ENCODE measurements around the gene VWA5B2. TPM values are rescaled to one million over a fixed set of nuclear protein-coding genes. Genes with fewer than 3 reads are reported as not detected.

The VWA5B2 gene
- total and polyA plus RNA-seq, 7 donors = 0.23 to 1.0 (median 0.60) TPM; not detected in 2

DNA sequence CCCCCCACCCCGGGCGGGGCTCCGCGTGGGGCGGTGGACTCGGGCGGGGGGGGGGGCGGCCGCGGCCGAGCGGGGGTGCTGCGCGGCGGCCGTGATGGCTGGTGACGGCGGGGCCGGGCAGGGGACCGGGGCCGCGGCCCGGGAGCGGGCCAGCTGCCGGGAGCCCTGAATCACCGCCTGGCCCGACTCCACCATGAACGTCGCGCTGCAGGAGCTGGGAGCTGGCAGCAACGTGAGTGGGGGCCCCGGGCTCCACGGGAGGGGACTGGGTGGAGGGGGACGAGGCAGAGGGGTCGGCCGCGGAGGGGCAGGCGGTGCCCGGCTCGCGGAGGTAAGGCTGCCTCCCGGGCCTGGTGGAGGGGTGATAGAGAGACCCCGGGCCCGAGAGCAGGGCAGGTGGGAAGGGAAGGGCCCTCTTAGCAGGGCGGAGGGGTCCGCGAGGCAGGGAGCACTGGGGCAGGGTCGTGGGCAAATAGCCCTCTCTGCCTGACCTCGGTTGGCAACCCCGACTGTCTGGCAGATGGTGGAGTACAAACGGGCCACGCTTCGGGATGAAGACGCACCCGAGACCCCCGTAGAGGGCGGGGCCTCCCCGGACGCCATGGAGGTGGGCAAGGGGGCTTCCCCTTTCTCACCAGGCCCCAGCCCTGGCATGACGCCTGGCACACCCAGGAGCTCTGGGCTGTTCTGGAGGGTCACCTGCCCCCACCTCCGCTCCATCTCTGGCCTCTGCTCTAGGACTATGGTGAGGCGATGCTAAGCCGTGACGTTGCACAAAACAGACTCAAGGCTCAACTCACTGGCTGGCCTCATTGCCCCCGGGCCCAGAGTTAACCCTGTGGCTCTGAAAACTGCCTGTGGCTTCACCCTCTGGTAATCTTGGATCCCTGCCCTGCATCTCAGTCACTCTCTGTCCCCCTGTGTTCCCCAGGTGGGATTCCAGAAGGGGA, 46.9 kb downstream of the VWA5B2 start, which contains the start of gene ECE2:
Gene ECE2, plus strand, starts transcription at position 62 of the 950 bp plus-strand sequence. Its CDS starts 132 bp downstream, at position 194.
- Histone ChIP-seq H3K27ac (no peak within 1 kb of the TSS), H3K27me3 (peaks cover 14 to 43% (median 26%) of the 10 kb centered on the region in 3 donors)

DNA sequence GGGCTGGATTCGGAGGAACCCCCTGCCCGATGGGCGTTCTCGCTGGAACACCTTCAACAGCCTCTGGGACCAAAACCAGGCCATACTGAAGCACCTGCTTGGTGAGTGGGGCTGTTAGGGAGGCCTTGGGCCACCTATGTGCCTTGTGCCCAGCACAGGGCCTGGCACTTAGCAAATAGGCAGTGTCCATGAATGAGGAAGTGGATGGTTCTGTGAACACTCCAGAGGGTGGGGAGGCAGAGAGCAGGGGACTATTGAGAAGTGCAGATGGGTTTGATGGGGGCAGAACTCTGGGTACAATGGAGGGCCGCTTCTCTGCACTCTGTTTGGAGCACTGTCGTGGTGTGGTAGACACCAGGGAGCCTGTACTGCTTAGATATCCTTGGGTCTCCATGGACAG, 48.0 kb downstream of the VWA5B2 start:
- 91 to 94% methylated on average over 6 of the region's 6 CpGs for WGBS, 2 donors
- Histone ChIP-seq H3K4me3 (no peak overlapping the region), H3K27ac (no peak overlapping the region), H3K27me3 (peaks cover 14 to 43% (median 26%) of the 10 kb centered on the region in 3 donors), H3K4me1 (peaks cover 0 to 5% (median 3%) of the 10 kb centered on the region in 4 donors), H3K36me3 (no peaks in the 10 kb centered on the region), H3K9me3 (no peaks in the 10 kb centered on the region)
- no peak for DNase-seq
- TF ChIP-seq, protein P1, sequence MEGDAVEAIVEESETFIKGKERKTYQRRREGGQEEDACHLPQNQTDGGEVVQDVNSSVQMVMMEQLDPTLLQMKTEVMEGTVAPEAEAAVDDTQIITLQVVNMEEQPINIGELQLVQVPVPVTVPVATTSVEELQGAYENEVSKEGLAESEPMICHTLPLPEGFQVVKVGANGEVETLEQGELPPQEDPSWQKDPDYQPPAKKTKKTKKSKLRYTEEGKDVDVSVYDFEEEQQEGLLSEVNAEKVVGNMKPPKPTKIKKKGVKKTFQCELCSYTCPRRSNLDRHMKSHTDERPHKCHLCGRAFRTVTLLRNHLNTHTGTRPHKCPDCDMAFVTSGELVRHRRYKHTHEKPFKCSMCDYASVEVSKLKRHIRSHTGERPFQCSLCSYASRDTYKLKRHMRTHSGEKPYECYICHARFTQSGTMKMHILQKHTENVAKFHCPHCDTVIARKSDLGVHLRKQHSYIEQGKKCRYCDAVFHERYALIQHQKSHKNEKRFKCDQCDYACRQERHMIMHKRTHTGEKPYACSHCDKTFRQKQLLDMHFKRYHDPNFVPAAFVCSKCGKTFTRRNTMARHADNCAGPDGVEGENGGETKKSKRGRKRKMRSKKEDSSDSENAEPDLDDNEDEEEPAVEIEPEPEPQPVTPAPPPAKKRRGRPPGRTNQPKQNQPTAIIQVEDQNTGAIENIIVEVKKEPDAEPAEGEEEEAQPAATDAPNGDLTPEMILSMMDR (IDR thresholded peaks at IDR 0.05) = no peak
- TF ChIP-seq POLR2A (IDR thresholded peaks at IDR 0.05) (no peak), POLR2AphosphoS5 (IDR thresholded peaks at IDR 0.05) (no peak)
- intact Hi-C loops (cut with DNase I) = no loop called here

More for the DNA sequence above, 46.9 kb downstream of the VWA5B2 start, which contains the start of gene ECE2:
- 17% methylated on average over 65 of the region's 65 CpGs for WGBS, 2 donors
- H3K36me3 ChIP-seq = no peaks in the 10 kb centered on the region
- no peaks in the 10 kb centered on the region for H3K9me3 ChIP-seq
- peak within 1 kb of the TSS in 1 of 4 donors; percentile 15 for H3K4me3 ChIP-seq
- TF ChIP-seq, protein P1 (IDR thresholded peaks at IDR 0.05) = no peak
- TF ChIP-seq POLR2AphosphoS5 (IDR thresholded peaks at IDR 0.05) (no peak), EP300 (IDR thresholded peaks at IDR 0.05) (no peak)
- intact Hi-C loops (cut with DNase I) = no loop called here
- H3K4me1 ChIP-seq = peaks cover 0 to 5% (median 3%) of the 10 kb centered on the region in 4 donors
- DNase-seq = no peak

- DNase-seq = no peak
- no peaks in the 10 kb centered on the region for H3K36me3 ChIP-seq
- 77 to 85% methylated on average over 4 of the region's 4 CpGs for WGBS, 2 donors
- H3K27me3 ChIP-seq = peaks cover 0 to 6% (median 0%) of the 10 kb centered on the region in 3 donors
- no peaks in the 10 kb centered on the region for H3K9me3 ChIP-seq
- intact Hi-C loops (cut with DNase I) = no loop called here
- no peaks in the 10 kb centered on the region for H3K4me1 ChIP-seq
- no peak for TF ChIP-seq POLR2A (IDR thresholded peaks at IDR 0.05)
- no peak for TF ChIP-seq EP300 (IDR thresholded peaks at IDR 0.05)
- H3K27ac ChIP-seq = no peak overlapping the region
- H3K4me3 ChIP-seq = no peak overlapping the region
Observed at GRCh38 chr3:184282941-184283340, 53.6 kb downstream of the VWA5B2 start.

DNA sequence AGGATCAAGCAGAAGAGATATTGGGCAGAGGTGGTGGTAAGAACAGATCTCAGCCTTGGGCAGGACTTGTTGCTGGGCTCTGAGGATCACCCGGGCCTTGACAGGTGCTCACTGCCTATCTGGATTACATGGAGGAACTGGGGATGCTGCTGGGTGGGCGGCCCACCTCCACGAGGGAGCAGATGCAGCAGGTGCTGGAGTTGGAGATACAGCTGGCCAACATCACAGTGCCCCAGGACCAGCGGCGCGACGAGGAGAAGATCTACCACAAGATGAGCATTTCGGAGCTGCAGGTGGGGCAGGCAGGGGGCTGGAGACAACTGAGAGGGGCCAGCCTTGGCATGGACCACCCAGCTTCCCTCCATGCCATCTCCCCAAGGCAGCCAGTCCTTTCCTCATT, 54.3 kb downstream of the VWA5B2 start:
- TF ChIP-seq, protein P1 (IDR thresholded peaks at IDR 0.05) = no peak
- TF ChIP-seq POLR2A (IDR thresholded peaks at IDR 0.05) (no peak), EP300 (IDR thresholded peaks at IDR 0.05) (no peak), POLR2AphosphoS5 (IDR thresholded peaks at IDR 0.05) (no peak)
- 89 to 93% methylated on average over 8 of the region's 8 CpGs for WGBS, 2 donors
- no peak for DNase-seq

GRCh38 chr3:184284696-184285095, 55.3 kb downstream of the VWA5B2 start:
- H3K4me1 ChIP-seq = no peaks in the 10 kb centered on the region
- no peak overlapping the region for H3K4me3 ChIP-seq
- H3K9me3 ChIP-seq = no peaks in the 10 kb centered on the region
- H3K27ac ChIP-seq = no peak overlapping the region
- TF ChIP-seq POLR2AphosphoS5 (IDR thresholded peaks at IDR 0.05) = no peak
- TF ChIP-seq POLR2A (IDR thresholded peaks at IDR 0.05) = no peak
- no peak for TF ChIP-seq EP300 (IDR thresholded peaks at IDR 0.05)
- TF ChIP-seq, protein P1 (IDR thresholded peaks at IDR 0.05) = no peak
- no peaks in the 10 kb centered on the region for H3K36me3 ChIP-seq
- peaks cover 0 to 19% (median 0%) of the 10 kb centered on the region in 3 donors for H3K27me3 ChIP-seq
- 16 to 31% methylated on average over 4 of the region's 4 CpGs for WGBS, 2 donors
- no peak for DNase-seq
- intact Hi-C loops (cut with DNase I) = no loop called here

More for the DNA sequence above, 54.3 kb downstream of the VWA5B2 start:
- Histone ChIP-seq H3K4me1 (no peaks in the 10 kb centered on the region), H3K36me3 (no peaks in the 10 kb centered on the region), H3K27me3 (peaks cover 0 to 9% (median 0%) of the 10 kb centered on the region in 3 donors), H3K27ac (no peak overlapping the region), H3K4me3 (no peak overlapping the region), H3K9me3 (no peaks in the 10 kb centered on the region)
- intact Hi-C loops (cut with DNase I) = no loop called here
